HG03565 (cell line): ENCODE measurements around the gene ZNF496.
"Not testable (repeated sequence)": the region's sequence is repeated elsewhere in the genome, so short reads cannot be mapped to it uniquely, and the experiment has no call there.

Experiments
- ATAC-seq: cut with Tn5 transposase; IDR thresholded peaks from one replicate; pipeline ENCODE4 v1.9.1; 2021; ENCODE audit warnings: mild to moderate bottlenecking, moderate library complexity; ENCODE audit not compliant: unreplicated experiment

ZNF496 gene

DNA sequence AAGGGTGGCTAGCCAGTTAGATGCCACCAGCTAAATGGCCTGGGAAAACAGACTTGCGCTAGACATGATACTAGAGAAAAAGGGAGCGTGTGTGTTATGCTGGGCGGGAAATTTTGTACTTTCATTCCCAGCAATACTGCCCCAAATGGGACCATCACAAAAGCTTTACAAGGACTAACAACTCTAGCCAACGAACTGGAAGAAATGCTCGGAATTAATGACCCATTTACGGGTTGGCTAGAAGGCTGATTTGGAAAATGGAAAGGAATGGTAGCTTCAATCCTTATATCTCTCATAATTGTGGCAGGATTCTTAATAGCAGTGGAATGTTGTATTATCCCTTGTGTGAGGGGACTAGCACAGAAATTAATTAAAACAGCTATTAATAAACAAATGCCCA is 27.9 kb upstream of the ZNF496 start:
- no peak for ATAC-seq

DNA sequence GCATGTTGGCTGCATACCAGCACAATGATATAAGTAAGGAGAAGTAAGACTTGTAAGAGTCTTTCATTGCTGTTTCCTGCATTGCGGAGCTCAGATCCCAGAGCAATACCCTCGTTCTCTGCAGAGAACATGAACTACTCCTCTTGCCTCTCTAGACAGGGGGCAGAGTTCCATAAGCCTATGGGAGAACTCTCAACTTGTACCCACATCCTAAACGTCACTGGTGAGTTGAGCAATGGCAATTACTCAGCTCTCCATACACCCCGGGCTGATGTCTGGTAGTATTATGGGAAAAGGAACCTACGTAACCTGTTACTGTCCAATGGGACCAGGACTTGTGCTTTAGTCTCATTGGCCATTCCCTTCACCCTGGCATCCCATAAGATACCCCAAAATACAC is 27.3 kb upstream of the ZNF496 start:
- ATAC-seq, result no peak

DNA sequence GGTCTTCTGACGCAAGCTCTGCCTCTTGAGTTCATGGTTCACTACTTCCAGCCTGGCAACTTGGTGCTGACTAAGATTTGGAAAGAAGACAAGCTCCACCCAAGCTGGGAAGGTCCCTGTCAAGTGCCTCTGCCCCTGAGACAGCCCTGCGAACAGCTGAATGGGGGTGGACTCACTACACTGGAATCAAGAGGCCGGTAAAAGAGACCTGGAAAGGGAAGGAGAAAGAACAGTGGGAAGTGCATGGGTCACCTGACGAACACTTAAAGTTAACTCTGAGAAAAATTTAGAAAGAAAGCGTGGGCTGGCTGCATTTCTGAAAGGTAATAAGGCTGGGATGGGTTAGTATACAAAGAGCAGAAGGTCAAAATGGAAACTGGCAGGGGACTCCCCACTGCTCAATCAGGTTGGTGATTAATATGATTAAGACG is 26.1 kb upstream of the ZNF496 start:
- peak; percentile 85 for ATAC-seq

DNA sequence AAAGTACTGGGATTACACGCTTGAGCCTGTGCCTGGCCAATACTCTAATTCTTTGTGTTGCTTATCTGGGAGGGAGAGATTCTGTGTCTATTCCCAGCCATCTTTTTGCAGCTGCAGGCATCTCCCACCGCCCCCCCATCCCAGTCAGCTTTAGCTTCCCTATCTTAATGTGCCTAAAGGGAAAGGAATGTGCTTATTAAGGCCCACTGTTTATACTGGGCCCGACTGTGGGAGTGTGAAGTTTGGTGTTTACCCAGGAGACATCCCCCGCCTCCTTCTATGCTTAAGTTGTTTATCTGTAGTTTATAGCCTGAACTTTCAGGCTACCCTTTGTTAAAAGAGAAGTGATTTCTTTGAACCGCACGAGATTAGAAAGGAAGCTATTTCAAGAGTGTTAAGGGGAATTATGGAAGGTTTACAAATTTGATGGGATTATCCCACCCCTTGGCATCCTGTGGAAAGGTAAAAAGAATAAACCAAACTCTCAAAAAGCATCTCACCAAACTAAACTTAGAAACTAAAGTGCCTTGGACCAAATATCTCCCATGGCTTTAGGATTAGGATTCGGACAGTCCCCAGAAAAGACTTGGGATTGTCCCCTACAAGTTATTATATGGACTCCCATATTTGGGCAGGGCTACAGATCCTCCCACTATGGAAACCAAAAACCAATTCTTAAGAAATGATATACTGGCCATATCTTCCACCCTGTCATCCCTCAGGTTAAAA is 25.5 kb upstream of the ZNF496 start:
- no peak for ATAC-seq

DNA sequence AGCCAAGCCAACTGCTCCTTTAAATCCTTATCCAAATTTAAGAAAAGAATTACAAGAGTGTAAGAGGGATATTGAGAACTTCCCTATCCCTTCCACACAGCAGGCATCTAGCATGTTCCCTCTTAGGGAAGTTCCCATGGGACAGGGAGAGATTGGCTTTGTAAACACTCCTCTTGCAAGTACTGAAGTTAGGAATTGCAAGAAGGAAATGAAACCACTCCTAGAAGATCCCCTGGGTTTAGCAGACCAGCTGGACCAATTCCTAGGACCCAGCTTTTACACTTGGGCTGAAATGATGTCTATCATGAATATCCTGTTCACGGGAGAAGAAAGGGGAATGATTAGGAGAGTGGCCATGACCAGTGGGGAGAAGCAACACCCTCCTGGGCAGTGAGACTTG is 23.5 kb upstream of the ZNF496 start:
- ATAC-seq, result not testable (repeated sequence)

DNA sequence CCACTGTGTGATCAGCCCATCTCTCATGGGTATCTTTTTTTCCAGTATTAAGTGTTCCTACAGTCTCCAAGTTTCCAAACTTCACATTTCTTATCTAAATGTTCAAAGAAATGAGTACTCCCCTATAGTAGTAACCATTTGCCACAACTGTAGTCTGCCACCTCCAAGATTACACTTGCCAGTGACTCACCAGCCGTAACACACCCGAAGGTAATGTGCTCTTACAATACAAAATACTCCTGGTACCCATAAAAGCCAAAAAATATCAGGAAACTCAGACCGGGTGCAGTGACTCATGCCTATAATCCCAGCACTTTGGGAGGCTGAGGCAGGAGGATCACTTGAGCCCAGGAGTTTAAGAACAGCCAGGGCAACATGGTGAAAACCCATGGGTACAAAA is 20.5 kb upstream of the ZNF496 start:
- ATAC-seq, result no peak

DNA sequence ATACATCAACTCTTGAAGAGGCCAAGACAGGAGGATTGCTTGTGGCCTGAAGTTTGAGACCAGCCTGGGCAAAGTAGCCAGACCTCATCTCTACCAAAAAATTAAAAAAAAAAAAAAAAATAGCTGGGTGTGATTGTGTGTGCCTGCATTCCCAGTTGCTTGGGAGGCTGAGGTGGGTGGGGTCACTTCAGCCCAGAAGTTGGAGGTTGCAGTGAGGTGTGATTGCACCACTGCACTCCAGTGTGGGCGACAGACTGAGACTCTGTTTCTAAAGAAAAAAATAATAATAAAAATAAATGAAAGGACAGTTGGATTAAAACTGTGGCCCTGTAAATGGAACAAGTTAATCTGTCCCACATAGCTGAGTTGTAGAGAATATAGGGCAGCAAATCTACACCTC is 18.9 kb upstream of the ZNF496 start:
- no peak for ATAC-seq

DNA sequence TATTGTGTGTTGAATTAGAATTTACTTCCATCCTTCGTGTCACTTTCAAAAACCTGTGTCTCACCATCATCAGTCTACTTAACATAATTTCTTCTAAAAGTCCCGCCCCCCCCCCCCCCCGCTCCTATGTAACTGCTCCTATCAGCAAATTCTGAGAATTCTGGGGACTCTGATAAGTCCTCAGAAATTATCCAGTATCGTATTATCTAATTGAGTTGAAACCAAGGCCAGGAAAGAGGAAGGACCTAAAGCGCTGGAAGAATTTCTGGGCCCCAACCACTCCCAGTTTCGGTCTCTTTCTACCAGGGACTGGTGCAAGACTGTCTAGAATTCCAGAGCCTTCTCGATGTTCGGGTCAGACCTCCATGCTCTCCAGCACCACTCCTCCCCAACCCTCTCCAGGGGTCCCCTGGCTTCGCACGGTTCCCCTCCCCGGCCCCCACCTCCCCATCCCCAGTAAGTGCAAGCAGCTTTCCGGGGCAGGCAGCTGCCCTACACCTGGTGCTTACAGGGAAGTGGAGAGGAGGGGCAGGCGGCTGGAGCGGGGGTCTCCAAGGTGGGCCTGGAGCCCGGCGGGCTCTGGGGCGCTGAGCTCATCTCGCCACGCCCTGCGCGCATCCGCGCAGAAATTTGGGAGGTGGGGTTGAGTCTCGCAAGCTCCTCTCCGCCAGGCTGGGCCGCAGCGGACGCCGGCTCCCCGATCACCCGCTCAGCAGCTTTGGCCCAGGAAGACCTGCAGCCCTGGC is 16.0 kb upstream of the ZNF496 start:
- no peak for ATAC-seq

DNA sequence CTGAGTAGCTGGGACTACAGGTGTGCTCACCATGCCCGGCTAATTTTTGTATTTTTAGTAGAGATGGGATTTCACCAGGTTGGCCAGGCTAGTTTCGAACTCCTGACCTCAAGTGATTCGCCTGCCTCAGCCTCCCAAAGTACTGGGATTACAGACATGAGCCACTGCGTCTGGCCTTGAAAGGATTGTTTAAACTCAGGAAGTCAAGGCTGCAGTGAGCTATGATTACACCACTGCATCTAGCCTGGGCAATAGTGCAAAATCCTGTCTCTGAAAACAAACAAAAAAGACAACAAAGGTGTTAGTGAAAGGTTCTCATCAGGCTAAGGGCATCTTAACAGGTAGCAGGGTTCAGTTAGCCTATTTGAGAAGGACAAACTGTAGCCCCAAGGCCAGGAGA is 14.2 kb upstream of the ZNF496 start:
- no peak for ATAC-seq

DNA sequence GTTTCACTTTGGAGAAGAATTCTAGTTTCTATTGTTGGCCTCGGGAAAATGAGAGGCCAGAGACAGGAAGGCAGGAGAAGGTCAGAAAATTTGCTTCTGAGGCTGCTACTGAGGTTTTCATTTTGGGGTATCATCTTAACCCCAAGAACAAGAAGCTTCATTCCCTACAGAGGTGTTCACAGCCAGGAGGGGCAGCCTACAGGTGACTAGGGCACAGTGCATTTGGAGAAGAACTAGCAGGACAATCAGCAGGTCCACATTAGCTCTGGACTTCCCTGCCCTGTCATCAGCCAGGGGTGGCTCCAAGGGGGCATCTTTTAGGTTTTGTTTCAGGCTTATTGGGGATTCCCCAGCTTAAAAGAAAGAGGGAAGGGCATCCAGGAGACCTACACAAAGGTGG is 12.1 kb upstream of the ZNF496 start:
- no peak for ATAC-seq

DNA sequence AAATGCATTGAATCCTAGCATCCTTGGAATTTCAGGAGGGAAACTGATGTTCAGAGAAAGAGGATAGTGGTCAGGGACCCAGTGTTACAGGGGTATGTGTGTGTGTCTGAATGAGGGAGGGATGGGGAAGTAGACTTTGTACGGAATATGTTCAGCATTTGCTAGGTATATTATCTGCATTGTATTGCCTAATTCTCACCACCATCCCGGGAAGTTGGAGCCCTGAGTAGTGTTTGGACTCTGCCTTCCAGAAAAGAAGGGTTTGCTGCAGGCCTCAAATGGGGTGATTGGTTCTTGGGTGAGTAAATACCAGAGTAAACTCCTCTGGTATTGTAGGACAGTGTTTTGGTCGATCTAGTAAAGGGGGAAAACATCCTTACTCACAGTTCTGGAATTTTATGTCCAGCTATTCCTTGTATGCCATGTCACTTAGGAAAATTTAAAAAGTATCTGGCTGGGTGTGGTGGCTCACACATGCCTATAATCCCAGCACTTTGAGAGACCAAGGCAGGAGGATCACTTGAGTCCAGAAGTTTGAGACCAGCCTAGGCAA is 7.1 kb upstream of the ZNF496 start:
- ATAC-seq, result no peak

DNA sequence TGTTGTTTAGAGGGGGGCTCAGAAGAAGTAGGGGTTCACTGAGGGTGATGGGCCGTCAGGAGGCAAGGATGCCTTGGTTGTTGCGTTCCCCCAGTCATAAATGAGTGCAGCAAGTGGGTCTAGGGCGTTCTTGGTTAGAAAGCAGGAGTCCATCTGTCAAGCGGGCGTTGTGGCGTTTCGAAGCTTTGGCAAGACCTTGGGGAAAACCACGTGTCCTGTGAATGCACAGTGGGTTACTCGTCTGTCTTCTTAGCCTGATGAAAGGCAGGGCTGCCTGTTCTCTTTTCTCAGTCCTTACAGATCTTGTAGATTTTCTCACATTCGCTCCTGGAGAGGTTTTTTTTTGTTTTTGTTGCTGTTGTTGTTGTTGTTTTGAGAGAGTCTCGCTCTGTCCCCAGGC is 6.3 kb upstream of the ZNF496 start:
- ATAC-seq, result no peak

DNA sequence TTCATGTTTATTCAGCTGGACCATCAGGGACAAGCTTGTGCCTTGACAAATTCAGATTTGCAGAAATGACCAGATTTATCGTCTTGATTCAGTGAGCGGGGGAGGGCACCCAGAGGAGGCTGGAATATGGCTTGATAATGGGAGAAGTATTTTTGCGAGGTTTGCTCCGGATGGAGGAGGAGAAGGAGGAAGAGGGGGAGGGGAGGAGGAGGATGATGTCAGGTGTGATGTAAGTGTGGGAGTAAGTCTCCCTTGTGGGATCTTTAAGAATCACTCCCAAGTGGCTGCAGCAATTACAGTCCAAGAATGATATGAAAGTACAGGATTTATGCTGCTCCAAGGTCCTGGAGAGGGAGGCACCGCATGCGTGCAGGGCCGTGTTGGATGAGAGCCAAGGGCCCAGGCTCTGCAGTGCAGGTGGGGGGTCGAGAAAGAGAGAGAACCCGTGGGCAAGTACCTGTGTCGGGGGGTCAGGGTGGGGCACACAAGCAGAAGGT is 5.6 kb upstream of the ZNF496 start:
- ATAC-seq, result no peak

DNA sequence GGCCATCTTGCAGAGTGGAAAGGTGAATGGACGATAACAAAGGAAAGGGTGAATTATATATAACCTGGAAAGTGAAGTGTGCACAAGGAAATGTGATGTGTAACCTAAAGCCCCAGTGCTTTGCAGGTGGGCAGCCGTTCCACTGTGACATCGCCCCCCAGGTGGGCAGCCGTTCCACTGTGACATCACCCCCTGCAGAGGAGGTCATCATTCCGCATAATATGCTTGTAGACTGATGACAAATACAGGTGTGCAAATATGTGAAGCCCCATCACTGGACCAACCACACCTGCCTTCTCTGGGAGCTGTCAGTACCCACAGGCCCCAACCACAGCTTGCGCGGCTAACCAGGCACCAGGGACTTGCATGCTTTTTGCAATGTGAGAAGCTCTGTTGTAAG is 4.7 kb upstream of the ZNF496 start:
- no peak for ATAC-seq

DNA sequence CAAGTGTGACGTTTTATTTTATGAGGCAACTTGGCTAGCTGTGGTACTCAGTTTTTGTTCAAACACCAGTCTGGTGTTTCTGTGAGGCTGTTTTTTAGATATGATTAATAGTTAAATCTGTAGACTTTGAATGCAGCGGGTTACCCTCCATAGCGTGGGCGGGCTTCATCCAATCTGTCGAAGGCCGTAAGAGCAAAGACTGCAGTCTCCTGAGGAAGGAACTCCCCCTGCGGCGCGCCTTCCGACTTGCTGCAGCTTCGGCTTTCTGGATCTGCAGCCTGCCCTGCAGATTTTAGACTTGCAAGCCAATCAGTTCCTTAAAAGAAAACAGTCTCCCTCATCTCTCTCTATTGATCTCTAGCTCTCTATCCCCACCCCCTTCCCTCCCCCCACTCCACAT is 4.2 kb upstream of the ZNF496 start:
- no peak for ATAC-seq

DNA sequence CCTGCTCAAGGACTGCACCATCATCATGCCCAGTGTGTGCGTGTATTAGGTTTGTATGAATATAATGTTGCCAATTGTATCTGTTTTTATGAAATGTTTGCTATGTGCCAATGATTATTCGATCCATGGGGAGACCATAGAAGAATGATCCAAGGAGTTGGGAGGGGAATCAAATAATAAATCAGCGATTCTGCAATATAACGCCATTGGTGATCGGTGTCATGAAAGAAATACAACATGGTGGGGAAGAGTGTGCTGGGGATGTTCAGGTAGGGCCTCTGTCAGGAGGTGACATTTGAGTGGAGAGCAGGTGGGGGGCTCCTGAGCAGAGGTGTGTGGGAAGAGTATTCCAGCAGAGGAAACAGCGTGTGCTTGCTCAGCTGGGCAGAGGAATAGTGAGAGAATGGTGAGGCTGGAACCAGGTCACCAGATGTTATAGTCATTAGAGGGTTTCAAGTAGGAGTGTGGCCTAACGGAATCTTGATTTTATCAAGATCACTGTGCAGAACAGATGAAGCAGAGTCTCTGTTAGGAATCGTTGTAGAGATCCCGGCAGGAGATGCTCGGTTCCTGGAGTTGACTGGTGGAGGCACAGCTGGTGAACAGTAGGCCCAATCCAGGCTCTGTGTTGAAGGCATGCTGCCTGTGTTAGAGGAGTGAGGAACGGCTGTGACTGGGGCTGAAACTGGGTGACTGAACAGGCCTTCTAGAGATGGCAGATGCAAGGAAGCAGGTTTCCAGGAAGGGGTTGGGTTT is 2.9 kb upstream of the ZNF496 start:
- ATAC-seq, result no peak

DNA sequence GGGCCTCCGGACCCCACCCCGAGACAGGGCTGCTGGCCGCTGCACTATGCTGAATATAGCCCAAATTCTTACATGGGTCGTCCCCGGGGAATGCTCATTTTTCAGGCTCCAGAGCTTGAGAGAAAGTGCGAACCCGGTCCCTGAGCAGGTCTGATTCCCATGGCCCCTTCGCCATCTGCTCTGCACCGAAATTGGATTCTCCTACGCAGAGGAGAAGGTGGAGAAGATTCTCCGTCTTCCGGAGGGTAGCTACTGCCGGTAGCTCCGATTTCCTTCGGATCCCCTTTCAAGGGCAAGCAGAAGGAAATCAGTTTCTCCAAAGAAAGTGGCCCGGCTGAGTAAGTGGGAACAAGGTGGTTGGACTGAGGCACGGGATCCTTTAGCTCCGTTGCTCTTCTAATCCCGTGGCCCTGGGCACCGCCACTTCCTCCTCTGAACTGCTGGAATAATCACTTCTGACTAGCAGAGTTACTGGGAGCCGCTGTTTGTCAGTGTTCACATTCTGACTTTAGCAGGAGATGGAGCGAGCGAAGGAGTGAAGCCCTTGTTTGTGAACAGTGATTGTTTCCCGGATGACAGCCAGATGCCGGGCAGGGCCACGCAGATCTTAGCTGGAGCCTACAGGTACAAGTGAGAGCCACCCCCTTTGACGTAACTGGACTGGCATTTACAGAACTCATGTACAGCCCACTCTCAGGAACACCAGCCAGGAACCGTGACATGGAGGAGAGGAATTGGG is 1.1 kb upstream of the ZNF496 start:
- no peak for ATAC-seq

DNA sequence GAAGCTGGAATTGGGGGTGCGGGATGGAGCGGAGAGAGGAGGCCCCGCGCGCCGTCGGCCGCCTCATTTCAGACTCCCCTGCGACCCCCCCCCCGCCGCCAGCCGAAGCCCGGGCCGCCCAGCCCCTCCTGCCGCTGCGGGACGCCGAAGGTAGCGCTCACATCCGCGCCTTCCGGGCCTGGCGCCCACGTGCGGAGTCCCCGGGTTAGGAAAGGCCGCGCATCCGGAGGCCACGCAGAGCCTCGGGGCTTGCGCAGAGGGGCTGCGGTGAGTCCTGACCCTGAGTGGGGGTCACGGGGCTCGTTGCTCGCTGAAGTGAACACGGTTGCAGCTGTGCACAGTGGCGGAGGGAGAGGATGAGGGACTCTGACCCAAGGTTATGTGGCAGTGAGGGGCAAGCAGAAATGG is 552 bp upstream of the ZNF496 start:
- ATAC-seq, result peak; percentile 26

DNA sequence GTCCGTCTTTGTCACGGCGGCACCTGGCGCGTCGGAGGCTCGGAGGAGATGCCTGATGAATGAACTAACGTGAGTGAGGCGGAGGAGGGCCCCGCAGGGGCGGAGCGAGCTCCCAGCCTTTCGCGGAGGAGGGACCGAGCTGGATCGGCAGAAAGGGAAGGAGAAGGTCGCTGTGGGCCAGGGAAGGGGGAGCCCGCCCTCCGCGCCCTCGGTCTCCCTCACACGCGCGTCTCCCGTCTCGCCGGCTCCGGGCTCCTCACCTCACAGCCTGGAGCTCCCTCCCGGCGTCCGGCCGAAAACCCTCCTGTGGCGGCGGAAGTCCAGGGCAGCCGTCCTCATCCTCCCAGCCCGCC is 519 bp downstream of the ZNF496 start:
- ATAC-seq, result peak; percentile 36

DNA sequence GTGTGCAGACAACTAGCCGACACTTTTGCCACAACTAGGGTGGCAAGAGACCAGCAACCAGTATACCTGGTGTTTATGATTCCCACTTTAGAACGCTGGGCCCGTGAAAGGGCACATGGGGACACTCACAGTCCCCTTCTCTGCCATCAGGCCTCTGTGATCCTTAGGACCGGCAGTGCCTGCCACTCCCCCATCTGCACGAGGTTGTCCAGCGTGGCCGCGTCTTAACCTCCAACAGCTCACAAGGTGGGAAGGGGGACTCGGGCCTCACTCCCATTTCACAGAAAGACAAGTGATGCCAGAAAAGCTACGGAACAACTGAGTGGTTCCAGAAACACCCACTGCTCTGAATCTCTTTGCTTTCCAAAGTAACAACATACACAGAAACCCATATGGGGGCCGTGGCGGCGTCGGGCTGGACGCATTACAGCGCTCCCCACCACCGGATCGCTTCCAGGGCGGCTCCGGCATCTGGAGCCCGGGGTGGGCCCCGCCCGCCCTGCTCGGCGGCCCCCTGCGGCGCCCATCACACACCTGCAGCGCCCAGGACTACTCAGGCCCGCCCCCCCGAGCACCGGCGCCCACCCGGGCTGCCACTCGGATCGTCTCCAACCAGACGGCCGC is 1.0 kb downstream of the ZNF496 start:
- ATAC-seq, result peak; percentile 12
